K562 (cell line): Measurements from ENCODE around the gene ARL16. TPM values are rescaled to one million over a fixed set of nuclear protein-coding genes. Genes with fewer than 3 reads are reported as not detected.

Experiments used
- ATAC-seq: fragments of 200-7000 bp; cut with Tn5 transposase; 3 replicates; pipeline ENCODE4 v1.9.1; 2020; ENCODE audit warnings: moderate library complexity
- BruUV-seq: library from RNA; stranded (reverse); fragments of 400-500 nt; replicated peaks from 2 replicates; lab custom pipeline; 2021; lab: Mats Ljungman, UMichigan
- CTCF ChIA-PET: fragments of 300-600 bp; formaldehyde crosslinking; extraction: SDS; loops from one replicate; lab custom pipeline; 2021; ENCODE audit warnings: low intra/inter-chr PET ratio; lab: Yijun Ruan, JAX
- POLR2A ChIA-PET: fragments of 300-600, 350-650 bp; sonication (Branson Sonifier 250); formaldehyde crosslinking; extraction: SDS; loops from one replicate; lab custom pipeline; 2021; ENCODE audit warnings: antibody characterized with exemption, inconsistent platforms; lab: Yijun Ruan, JAX
- DNase-seq, 4 experiments: peaks; one replicate each; pipeline versions ENCODE4 v3.0.0 to v3.0.0-alpha.2; 2011 to 2018; ENCODE audit warnings: low spot score in 3 of 4, mixed read lengths in 3 of 4; ENCODE audit errors: extremely low read depth in 1 of 4
- FAIRE-seq: peaks from 2 replicates; lab custom pipeline; 2011; peaks lifted over from hg19 to GRCh38; lab: Jason Lieb, UNC
- H2AFZ ChIP-seq: 2 replicates; pipeline ENCODE4 v1.6.0; 2011; ENCODE audit warnings: low read depth, low read length, control low read depth, inconsistent platforms
- H3K27ac ChIP-seq: fragments of 200-600 bp; 3 replicates; pipeline ENCODE4 v1.8.0; 2011; ENCODE audit warnings: low read depth, mild to moderate bottlenecking, control low read depth, inconsistent platforms, low read length, moderate library complexity, mixed read lengths; ENCODE audit errors: extremely low read depth
- H3K27me3 ChIP-seq, 2 experiments: fragments of 300-600 bp in 1 of 2; 2 replicates in 1 of 2; 3 replicates in 1 of 2; pipeline versions ENCODE4 v1.6.0 to v1.8.0; 2011; ENCODE audit warnings: inconsistent platforms in 2 of 2, low read length in 2 of 2, mild to moderate bottlenecking in 1 of 2, mixed read lengths in 1 of 2, moderate library complexity in 1 of 2; ENCODE audit not compliant: control insufficient read depth in 2 of 2, insufficient read depth in 2 of 2
- H3K36me3 ChIP-seq: fragments of 300-600 bp; 3 replicates; pipeline ENCODE4 v1.8.0; 2011; ENCODE audit warnings: mild to moderate bottlenecking, low read length, inconsistent platforms; ENCODE audit not compliant: control insufficient read depth, insufficient read depth
- H3K4me1 ChIP-seq, 2 experiments: fragments of 200-600 bp in 1 of 2; replicated peaks in 1 of 2; 2 replicates in 1 of 2; 3 replicates in 1 of 2; pipeline versions ENCODE4 v1.5.1 to v1.8.0; 2011; ENCODE audit warnings: inconsistent platforms in 2 of 2, low read length in 2 of 2, mild to moderate bottlenecking in 1 of 2, mixed read lengths in 1 of 2, moderate library complexity in 1 of 2; ENCODE audit not compliant: control insufficient read depth in 2 of 2, insufficient read depth in 2 of 2
- H3K4me2 ChIP-seq: 2 replicates; pipeline ENCODE4 v1.6.1; 2011; ENCODE audit warnings: low read length, control low read depth, inconsistent platforms, mixed read lengths; ENCODE audit not compliant: insufficient read depth
- H3K4me3 ChIP-seq: fragments of 200-600 bp; sonication (generic), shearing (Covaris generic); 2 replicates; pipeline ENCODE4 v1.5.1; 2016; ENCODE audit warnings: control low read depth, inconsistent platforms
- H3K79me2 ChIP-seq: fragments of 200-600 bp; 3 replicates; pipeline ENCODE4 v1.8.0; 2011; ENCODE audit warnings: low read length, inconsistent platforms; ENCODE audit not compliant: control insufficient read depth, insufficient read depth
- H3K9ac ChIP-seq, 2 experiments: 2 replicates each; pipeline versions ENCODE4 v1.6.0 to v1.6.1; 2011; ENCODE audit warnings: low read depth in 2 of 2, low read length in 2 of 2, control low read depth in 1 of 2, inconsistent platforms in 1 of 2, mild to moderate bottlenecking in 1 of 2, mixed read lengths in 1 of 2; ENCODE audit not compliant: insufficient read depth in 1 of 2
- H3K9me1 ChIP-seq: one replicate; pipeline ENCODE4 v1.6.0; 2011; ENCODE audit warnings: inconsistent platforms, mild to moderate bottlenecking, low read length, moderate library complexity; ENCODE audit not compliant: control insufficient read depth, insufficient read depth
- H3K9me3 ChIP-seq: replicated peaks from 2 replicates; pipeline ENCODE4 v1.5.1; 2011; ENCODE audit warnings: low read depth, low read length, inconsistent platforms; ENCODE audit not compliant: control insufficient read depth, insufficient read depth
- H4K20me1 ChIP-seq: replicated peaks from 2 replicates; pipeline ENCODE4 v1.6.1; 2011; ENCODE audit warnings: low read length, inconsistent platforms, mixed read lengths; ENCODE audit not compliant: control insufficient read depth, insufficient read depth
- ARID4B ChIP-seq: sonication (generic); formaldehyde crosslinking; IDR thresholded peaks from 2 replicates; pipeline ENCODE4 v1.8.0; 2022; ENCODE audit warnings: mild to moderate bottlenecking, missing genetic modification reagents
- CCAR2 ChIP-seq: fragments of 200-400 bp; formaldehyde crosslinking; IDR thresholded peaks from 2 replicates; pipeline ENCODE4 v1.6.1; 2017; ENCODE audit warnings: mild to moderate bottlenecking, low read depth, low read length
- ELK3 ChIP-seq: fragments of 450-650 bp; formaldehyde crosslinking; IDR thresholded peaks from 2 replicates; pipeline ENCODE4 v1.4.0; 2020; ENCODE audit warnings: mild to moderate bottlenecking
- GATAD2A ChIP-seq: fragments of 450-650 bp; IDR thresholded peaks from 2 replicates; pipeline ENCODE4 v1.6.1; 2017
- MIER1 ChIP-seq: fragments of 450-650 bp; IDR thresholded peaks from 2 replicates; pipeline ENCODE4 v1.6.1; 2016; ENCODE audit warnings: antibody characterized with exemption, mild to moderate bottlenecking, low read depth
- NFE2 ChIP-seq: IDR thresholded peaks from 2 replicates; pipeline ENCODE4 v1.6.1; 2014; ENCODE audit warnings: antibody characterized with exemption, low read depth
- ZFP36 ChIP-seq: fragments of 150-350 bp; IDR thresholded peaks from 2 replicates; pipeline ENCODE4 v1.6.1; 2018; ENCODE audit warnings: low read length, low read depth; ENCODE audit not compliant: partially characterized antibody
- ZNF592 ChIP-seq: fragments of 450-650 bp; IDR thresholded peaks from 2 replicates; pipeline ENCODE4 v1.6.1; 2017; ENCODE audit warnings: antibody characterized with exemption, mild to moderate bottlenecking
- WGBS: fragments of 100-300 bp; shearing (Covaris generic); methylation state at CpG from one replicate; pipeline ENCODE4 v1.1.6; 2016; ENCODE audit warnings: low coverage, mixed read lengths; ENCODE audit not compliant: insufficient coverage; ENCODE audit errors: missing lambda C conversion rate; 5-methylcytosine and 5-hydroxymethylcytosine counted together
- in situ Hi-C: fragments of 300-500 bp; cut with MboI; formaldehyde crosslinking; loops from 4 replicates; pipeline ENCODE4 v1.15.0; 2018; ENCODE audit warnings: inconsistent platforms, mixed read lengths
- intact Hi-C: fragments of 100-400 bp; cut with micrococcal nuclease; formaldehyde crosslinking; loops from 2 replicates; pipeline ENCODE4 v1.14.2; 2022
- polyA plus RNA-seq, 8 experiments: library from polyadenylated mRNA; depleted of rRNA in 4 of 8; stranded (reverse) in 5 of 8; unstranded in 3 of 8; fragments of >200 nt; fragmentation: Nextera tagmentation in 2 of 8; fragmentation: Illumina TruSeq in 1 of 8; extraction: Ambion mirVana in 2 of 8; extraction: Trizol in 1 of 8; gene quantifications; 2 replicates each; pipeline versions ENCODE4 v1.2.1 to v1.2.3, GENCODE V29; 2011 to 2014; ENCODE audit warnings: inconsistent platforms in 1 of 8, missing spikeins in 1 of 8
- total RNA-seq, 7 experiments: library from RNA; depleted of rRNA in 6 of 7; stranded (reverse); fragments of >200 nt in 6 of 7; fragmentation: Illumina TruSeq in 2 of 7; extraction: Trizol in 2 of 7; gene quantifications; 2 replicates each; pipeline versions ENCODE4 v1.2.1 to v1.2.3, GENCODE V29; 2011 to 2021; ENCODE audit warnings: low replicate concordance in 1 of 7
- TF ChIP-seq, protein P1 (sequence below): fragments of 250-450 bp; sonication (Bioruptor Pico); IDR thresholded peaks from 2 replicates; pipeline ENCODE4 v1.4.0; 2020; ENCODE audit warnings: borderline replicate concordance

Gene ARL16
- total and polyA plus RNA-seq, 9 of the 15 experiments (the other 6 are each of a cell fraction or from before 2014, with no cell fraction given), result 5.4 to 32.4 (median 22.6) TPM

DNA sequence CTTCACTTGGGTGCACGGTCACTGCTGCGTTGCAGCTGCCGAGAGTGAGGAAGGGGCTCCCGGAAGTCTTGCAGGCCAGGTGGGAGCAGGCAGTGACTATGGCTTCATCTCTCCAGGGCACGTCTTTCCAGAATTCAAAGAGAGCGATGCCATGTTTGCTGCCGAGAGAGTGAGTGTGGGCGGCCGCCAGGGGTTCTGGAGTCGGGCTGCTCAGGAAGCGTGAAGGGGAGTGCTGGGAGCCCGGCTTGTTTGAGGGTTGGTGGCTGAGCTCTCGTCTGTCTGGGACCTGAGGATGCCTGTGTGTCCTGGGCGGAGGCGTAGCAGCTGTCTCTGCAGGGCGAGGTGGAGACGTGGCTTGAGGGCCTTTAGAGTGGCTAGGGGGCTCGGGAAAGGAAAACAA, 6.5 kb upstream of the ARL16 start (continued):
- TF ChIP-seq ZNF592 (no peak), ELK3 (no peak), GATAD2A (no peak), CCAR2 (no peak), ZFP36 (no peak), MIER1 (no peak)

- no TSS peak for BruUV-seq
- Histone ChIP-seq H3K4me1 (peaks cover 13 to 74% of the 10 kb centered on the region in 2 experiments), H3K9me1 (peaks cover 9% of the 10 kb centered on the region), H4K20me1 (peaks cover 16% of the 10 kb centered on the region; the same call in 1 of the 2 replicates), H3K4me3 (no peak overlapping the region), H3K79me2 (peaks cover 35% of the 10 kb centered on the region), H2AFZ (no peak overlapping the region), H3K27me3 (no peaks in the 10 kb centered on the region), H3K9ac (no peak overlapping the region), H3K4me2 (no peak overlapping the region), H3K9me3 (no peaks in the 10 kb centered on the region), H3K36me3 (peaks cover 88% of the 10 kb centered on the region; the same call in 2 of the 3 replicates), H3K27ac (no peak overlapping the region)
- intact Hi-C loops, result no loop called here
- ChIA-PET CTCF (no interaction called here), POLR2A (no interaction called here)
- in situ Hi-C loops, result no loop called here
- no peak for FAIRE-seq
- 95% methylated on average over 10 of the region's 14 CpGs for WGBS
- no peak for DNase-seq
- no peak for ATAC-seq
- TF ChIP-seq ARID4B (CRISPR knock-in tag) (0 out of 2 replicates have a peak, but pooled peaks have one; percentile 29), NFE2 (no peak)
- TF ChIP-seq, protein P1, sequence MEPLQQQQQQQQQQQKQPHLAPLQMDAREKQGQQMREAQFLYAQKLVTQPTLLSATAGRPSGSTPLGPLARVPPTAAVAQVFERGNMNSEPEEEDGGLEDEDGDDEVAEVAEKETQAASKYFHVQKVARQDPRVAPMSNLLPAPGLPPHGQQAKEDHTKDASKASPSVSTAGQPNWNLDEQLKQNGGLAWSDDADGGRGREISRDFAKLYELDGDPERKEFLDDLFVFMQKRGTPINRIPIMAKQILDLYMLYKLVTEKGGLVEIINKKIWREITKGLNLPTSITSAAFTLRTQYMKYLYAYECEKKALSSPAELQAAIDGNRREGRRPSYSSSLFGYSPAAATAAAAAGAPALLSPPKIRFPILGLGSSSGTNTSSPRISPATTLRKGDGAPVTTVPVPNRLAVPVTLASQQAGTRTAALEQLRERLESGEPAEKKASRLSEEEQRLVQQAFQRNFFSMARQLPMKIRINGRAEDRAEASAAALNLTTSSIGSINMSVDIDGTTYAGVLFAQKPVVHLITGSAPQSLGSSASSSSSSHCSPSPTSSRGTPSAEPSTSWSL (CRISPR knock-in tag), result no peak
These were observed 5.0 kb upstream of the ARL16 start for GRCh38 chr17:81688616-81689015.
